Dermis blood vessel endothelial cell (primary cell): ENCODE results near the gene DEPP1. TPM values are rescaled to one million over a fixed set of nuclear protein-coding genes. Genes with fewer than 3 reads are reported as not detected.

ENCODE experiments used
- DNase-seq: peaks from one replicate; pipeline ENCODE4 v3.0.0; 2010
- total RNA-seq: library from RNA; depleted of rRNA; stranded (reverse); fragments of >200 nt; gene quantifications from 2 replicates; pipeline ENCODE4 v1.2.3, GENCODE V29; 2014

DEPP1 gene
- total RNA-seq, 1 donor from 2014 or later, result 360 TPM

DNA sequence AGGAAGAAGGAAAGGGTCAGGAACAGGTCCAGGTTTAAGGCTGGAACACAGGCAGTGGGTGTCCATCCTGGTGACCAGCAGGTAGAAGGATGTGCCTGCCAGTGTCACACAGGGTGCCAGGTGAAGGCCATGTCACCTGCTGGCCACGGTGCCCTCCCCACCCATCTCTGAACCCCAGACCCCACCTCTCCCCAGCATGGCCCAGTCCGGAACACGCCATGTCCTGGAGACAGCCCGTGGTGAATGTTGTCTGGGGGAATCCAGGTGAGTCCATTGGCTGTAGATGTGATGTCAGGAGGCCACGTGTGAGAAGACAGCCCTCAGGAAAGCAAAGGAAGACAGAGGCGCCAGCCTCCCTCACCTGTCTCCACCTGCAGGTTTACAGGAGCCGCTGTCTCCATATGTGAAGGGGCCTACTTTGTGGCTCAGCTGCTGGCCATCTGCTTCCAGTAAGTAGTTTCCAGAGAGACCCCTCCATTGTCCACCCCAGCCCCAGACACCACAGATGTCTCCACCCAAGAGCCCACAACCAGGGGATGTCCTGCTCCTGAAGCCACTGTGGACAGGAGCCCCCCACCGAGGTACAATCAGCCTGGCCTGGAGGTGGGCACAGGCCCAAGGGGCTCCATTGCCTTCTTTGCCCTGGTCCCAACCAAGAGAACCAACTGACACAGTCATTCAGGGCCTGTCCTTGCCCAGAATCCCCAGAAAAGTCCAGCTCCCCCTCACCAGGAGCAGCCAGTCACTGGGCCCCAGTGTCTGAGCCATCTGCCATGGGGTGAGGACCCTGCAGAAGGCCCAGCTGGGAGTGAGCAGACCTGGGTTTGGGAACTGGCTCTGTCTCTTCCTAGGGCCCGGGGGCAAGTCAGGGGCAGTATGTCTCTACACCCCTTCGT is 46.7 kb downstream of the DEPP1 start:
- no peak for DNase-seq

DNA sequence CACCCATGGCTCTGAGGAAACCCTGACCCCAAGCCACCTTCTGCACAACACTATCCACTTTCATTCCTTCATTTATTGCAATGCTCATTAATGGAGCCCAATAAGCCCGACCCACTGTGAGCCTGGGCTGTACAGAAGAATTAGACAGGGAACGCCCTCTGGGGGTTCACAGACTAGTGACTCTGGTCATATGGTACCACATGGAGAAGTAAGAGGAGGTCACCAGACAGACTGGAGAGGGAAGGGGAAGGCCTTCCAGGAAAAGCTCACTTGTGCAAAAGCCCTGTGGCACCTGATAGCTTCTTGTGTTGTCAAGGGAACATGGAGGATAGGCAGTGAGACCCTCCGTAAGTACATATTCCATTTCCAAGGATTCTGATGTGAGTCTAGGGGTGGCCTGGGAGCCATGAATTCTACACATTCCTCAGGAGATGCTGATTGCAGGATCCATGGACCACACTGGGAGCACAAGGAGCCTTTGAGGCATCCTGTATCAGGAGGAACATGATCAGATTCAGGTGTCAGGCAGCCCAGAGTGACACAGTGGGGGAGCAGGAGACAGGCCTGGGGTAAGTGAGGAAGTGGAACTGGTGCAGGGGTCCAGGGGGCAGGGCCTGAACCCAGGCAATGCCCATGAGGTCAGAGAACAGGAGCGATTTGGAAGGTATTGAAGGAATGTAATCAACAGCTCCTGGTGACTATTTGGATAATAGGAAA is 47.5 kb downstream of the DEPP1 start:
- no peak for DNase-seq

- DNase-seq, result no peak
These were observed 49.0 kb downstream of the DEPP1 start for GRCh38 chr10:44929356-44930255.

DNA sequence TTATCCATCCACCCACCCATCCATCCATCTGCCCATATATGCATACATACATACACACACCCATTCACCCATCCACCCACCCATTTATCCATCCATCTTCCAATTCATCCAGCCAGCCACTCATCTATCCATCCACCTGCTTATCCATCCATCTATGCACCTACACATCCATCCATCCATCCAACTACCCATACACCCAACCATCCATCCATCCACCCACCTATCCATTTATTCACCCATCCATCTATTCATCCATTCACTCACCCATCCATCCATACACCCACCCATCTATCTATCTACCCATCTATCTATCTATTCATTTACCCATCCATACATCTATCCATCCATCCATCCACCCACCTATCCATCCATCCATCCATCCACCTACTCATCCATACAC is 50.1 kb downstream of the DEPP1 start:
- DNase-seq, result no peak

- no peak for DNase-seq
These were observed 51.3 kb downstream of the DEPP1 start for GRCh38 chr10:44927352-44927751.

GRCh38 chr10:44926751-44927351 is 51.8 kb downstream of the DEPP1 start:
- no peak for DNase-seq

Other genes starting within 250 kb of the DEPP1 start
- not detected in 2 replicates for gene TMEM72, start 67.5 kb downstream of the DEPP1 start, total RNA-seq
- gene RASSF4, start 19.0 kb downstream of the DEPP1 start, total RNA-seq, result 13.1 and 24.8 TPM in 2 replicates
- 53.6 and 54.4 TPM in 2 replicates for gene ZNF22, start 22.1 kb upstream of the DEPP1 start, total RNA-seq